Measurements from ENCODE around the gene SLC44A2. TPM values are rescaled to one million over a fixed set of nuclear protein-coding genes. Genes with fewer than 3 reads are reported as not detected.
"Not testable (repeated sequence)": the region's sequence is repeated elsewhere in the genome, so short reads cannot be mapped to it uniquely, and the experiment has no call there.

The SLC44A2 gene
- total RNA-seq, 4 donors from 2014 or later: 86.0 to 141 (median 113) TPM

DNA sequence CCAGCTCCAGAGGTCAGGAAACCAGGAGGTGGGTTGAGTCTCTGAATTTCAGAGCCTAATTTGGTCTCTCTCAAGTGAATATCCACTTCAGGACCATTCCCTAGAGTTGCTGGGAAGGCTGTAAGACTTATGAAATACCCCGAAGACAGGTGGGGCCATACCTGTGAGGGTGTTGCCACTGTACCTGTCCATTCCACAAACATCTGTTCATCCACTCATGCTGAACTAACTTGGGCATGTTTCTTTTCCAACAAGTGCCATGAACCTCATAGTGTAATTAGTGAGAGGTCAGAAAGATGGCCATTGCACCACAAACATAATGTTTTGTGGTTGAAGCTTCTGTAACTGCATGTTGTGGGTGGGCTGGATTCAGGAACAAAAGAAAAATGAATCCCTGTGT, 36.6 kb downstream of the SLC44A2 start:
- intact Hi-C loops (cut with DNase I): no loop called here
- 20 to 77% methylated on average over 1 of the region's 1 CpG for WGBS, 2 donors
- TF ChIP-seq, protein P1, sequence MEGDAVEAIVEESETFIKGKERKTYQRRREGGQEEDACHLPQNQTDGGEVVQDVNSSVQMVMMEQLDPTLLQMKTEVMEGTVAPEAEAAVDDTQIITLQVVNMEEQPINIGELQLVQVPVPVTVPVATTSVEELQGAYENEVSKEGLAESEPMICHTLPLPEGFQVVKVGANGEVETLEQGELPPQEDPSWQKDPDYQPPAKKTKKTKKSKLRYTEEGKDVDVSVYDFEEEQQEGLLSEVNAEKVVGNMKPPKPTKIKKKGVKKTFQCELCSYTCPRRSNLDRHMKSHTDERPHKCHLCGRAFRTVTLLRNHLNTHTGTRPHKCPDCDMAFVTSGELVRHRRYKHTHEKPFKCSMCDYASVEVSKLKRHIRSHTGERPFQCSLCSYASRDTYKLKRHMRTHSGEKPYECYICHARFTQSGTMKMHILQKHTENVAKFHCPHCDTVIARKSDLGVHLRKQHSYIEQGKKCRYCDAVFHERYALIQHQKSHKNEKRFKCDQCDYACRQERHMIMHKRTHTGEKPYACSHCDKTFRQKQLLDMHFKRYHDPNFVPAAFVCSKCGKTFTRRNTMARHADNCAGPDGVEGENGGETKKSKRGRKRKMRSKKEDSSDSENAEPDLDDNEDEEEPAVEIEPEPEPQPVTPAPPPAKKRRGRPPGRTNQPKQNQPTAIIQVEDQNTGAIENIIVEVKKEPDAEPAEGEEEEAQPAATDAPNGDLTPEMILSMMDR (IDR thresholded peaks at IDR 0.05): no peak
- TF ChIP-seq POLR2A (IDR thresholded peaks at IDR 0.05): no peak
- Histone ChIP-seq H3K36me3 (no peaks in the 10 kb centered on the region), H3K4me1 (peaks cover 28 to 54% of the 10 kb centered on the region in 2 donors), H3K27me3 (no peaks in the 10 kb centered on the region), H3K9me3 (no peaks in the 10 kb centered on the region), H3K27ac (no peak overlapping the region), H3K4me3 (replicated peaks in 1 of 3) (no peak overlapping the region)
- no peak for DNase-seq

DNA sequence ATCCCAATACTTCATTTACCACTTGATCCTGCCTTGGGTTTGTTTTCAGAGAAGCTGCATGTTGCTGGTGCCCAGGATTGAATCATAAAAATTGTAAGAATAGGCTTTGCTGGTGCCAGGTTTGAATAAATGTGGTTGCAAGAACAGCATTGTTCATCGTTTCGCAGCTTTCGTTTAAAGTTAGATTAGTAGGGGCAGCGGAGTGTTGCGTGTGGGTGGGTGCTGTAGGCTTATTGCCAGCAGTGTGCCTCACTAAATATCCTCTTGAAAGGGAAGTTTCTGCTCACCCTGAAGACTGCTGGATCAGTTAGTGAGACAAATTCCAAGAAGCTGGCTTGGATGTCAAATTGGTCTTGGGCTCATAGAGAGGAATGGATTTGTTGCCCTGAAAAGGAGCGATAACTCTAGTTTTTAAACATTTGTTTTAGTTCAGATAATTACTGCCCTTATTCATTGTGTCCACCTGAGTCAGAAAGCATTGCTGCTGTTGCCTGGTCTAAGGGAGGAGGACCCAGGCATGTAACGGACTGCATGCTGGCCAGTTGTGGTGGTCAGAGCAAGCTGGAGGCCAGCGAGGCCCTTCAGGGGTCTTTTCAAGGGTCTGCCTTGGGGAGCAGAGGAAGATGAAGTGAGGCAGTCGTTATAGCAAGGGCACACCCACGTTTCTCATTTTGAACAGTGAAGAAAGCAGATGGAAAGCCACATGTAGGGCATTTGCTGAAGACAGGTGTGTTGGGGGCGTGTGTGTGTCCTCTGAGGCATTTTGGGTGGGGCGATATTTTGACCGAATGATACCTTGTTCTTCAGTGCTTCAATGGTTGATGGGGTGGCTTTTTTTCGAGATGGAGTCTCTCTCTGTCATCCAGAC, 37.3 kb downstream of the SLC44A2 start:
- H3K4me1 ChIP-seq: peaks cover 28 to 54% of the 10 kb centered on the region in 2 donors

GRCh38 chr19:10663252-10663563, 37.9 kb downstream of the SLC44A2 start:
- H3K27ac ChIP-seq; H3K4me3 ChIP-seq (replicated peaks in 1 of 3); intact Hi-C loops (cut with DNase I); H3K36me3 ChIP-seq; H3K9me3 ChIP-seq; H3K27me3 ChIP-seq; DNase-seq: not testable (repeated sequence)
- 90 to 92% methylated on average over 16 of the region's 16 CpGs for WGBS, 2 donors
- H3K4me1 ChIP-seq: peaks cover 28 to 50% of the 10 kb centered on the region in 2 donors

More for the DNA sequence above, 37.3 kb downstream of the SLC44A2 start:
- no peaks in the 10 kb centered on the region for H3K9me3 ChIP-seq
- H3K27ac ChIP-seq: no peak overlapping the region
- intact Hi-C loops (cut with DNase I): no loop called here
- no peak for TF ChIP-seq POLR2A (IDR thresholded peaks at IDR 0.05)
- TF ChIP-seq, protein P1 (IDR thresholded peaks at IDR 0.05): no peak
- H3K27me3 ChIP-seq: no peaks in the 10 kb centered on the region
- DNase-seq: peak; percentile 36 to 50
- WGBS, 2 donors: 44 to 55% methylated on average over 14 of the region's 14 CpGs
- H3K36me3 ChIP-seq: no peaks in the 10 kb centered on the region
- H3K4me3 ChIP-seq (replicated peaks in 1 of 3): no peak overlapping the region

DNA sequence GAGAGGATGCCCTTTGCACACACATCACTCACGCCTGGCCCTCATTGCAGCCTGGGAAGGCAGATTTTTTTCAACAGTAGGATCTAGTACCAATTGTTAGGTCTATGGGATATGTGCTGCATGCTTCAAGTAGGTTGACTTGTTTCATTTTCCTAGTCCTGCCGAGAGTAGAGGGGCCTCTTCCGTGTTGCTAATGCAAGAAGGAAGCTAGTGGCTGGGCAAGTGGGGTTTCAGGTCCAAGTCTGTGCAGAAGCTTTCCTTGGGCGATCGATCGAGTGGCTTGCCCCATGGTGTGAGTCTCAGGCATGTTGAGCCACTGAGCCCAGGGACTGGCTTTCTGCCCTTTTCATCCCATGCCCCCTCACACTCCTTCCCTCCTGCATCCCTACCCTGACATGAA, 42.5 kb downstream of the SLC44A2 start:
- H3K36me3 ChIP-seq: peaks cover 11 to 14% of the 10 kb centered on the region in 2 donors
- no peaks in the 10 kb centered on the region for H3K9me3 ChIP-seq
- intact Hi-C loops (cut with DNase I): no loop called here
- peaks cover 7 to 19% of the 10 kb centered on the region in 2 donors for H3K4me1 ChIP-seq
- no peak for DNase-seq
- H3K4me3 ChIP-seq (replicated peaks in 1 of 3): no peak overlapping the region
- no peaks in the 10 kb centered on the region for H3K27me3 ChIP-seq
- no peak for TF ChIP-seq POLR2A (IDR thresholded peaks at IDR 0.05)
- TF ChIP-seq, protein P1 (IDR thresholded peaks at IDR 0.05): no peak
- 57 to 66% methylated on average over 6 of the region's 6 CpGs for WGBS, 2 donors
- H3K27ac ChIP-seq: no peak overlapping the region

- Histone ChIP-seq H3K4me3 (replicated peaks in 1 of 3) (no peak overlapping the region), H3K36me3 (peaks cover 11 to 16% of the 10 kb centered on the region in 2 donors), H3K4me1 (peaks cover 0 to 14% of the 10 kb centered on the region in 2 donors), H3K9me3 (no peaks in the 10 kb centered on the region), H3K27ac (no peak overlapping the region), H3K27me3 (no peaks in the 10 kb centered on the region)
- TF ChIP-seq, protein P1 (IDR thresholded peaks at IDR 0.05): no peak
- TF ChIP-seq POLR2A (IDR thresholded peaks at IDR 0.05): no peak
- WGBS, 2 donors: 71 to 80% methylated on average over 6 of the region's 6 CpGs
- intact Hi-C loops (cut with DNase I): no loop called here
- no peak for DNase-seq
Observed at GRCh38 chr19:10669246-10669645, 43.9 kb downstream of the SLC44A2 start.
